ENCODE data around the gene GPR35.

- TF ChIP-seq CTCF (IDR thresholded peaks at IDR 0.05) (no peak), POLR2A (IDR thresholded peaks at IDR 0.05) (no peak)
Observed at GRCh38 chr2:240624011-240624949, 1.0 kb upstream of the GPR35 start.

Data from Peyer's patch (tissue), 4 donors.